GM12874 (cell line): Measurements from ENCODE around the gene ADAT2.

Experiments used
- TF ChIP-seq, protein P1 (sequence below): IDR thresholded peaks from 2 replicates; pipeline ENCODE4 v1.5.1; 2011; ENCODE audit warnings: low read depth, mild to moderate bottlenecking, control low read depth, low read length, moderate library complexity; ENCODE audit not compliant: insufficient read depth

Gene ADAT2

DNA sequence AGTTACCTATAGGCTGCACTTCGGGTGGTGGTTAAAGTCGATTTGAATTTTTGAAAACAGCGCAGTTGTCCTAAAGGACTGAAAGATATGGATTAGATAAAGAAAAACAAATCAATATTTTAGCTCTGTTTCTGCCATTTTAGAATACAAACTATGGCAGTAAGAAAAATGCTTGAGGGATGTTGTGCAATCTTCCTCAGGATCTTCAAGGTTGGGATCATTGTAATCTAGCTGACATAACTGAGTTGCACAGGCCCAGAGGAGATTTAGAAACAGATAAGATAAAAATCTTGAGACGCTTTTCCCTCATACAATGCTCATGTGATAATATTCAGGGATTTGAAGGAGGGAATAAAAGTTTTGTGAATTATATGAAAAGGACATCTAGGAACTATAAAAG, 1.0 kb upstream of the ADAT2 start:
- TF ChIP-seq, protein P1, sequence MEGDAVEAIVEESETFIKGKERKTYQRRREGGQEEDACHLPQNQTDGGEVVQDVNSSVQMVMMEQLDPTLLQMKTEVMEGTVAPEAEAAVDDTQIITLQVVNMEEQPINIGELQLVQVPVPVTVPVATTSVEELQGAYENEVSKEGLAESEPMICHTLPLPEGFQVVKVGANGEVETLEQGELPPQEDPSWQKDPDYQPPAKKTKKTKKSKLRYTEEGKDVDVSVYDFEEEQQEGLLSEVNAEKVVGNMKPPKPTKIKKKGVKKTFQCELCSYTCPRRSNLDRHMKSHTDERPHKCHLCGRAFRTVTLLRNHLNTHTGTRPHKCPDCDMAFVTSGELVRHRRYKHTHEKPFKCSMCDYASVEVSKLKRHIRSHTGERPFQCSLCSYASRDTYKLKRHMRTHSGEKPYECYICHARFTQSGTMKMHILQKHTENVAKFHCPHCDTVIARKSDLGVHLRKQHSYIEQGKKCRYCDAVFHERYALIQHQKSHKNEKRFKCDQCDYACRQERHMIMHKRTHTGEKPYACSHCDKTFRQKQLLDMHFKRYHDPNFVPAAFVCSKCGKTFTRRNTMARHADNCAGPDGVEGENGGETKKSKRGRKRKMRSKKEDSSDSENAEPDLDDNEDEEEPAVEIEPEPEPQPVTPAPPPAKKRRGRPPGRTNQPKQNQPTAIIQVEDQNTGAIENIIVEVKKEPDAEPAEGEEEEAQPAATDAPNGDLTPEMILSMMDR: no peak

DNA sequence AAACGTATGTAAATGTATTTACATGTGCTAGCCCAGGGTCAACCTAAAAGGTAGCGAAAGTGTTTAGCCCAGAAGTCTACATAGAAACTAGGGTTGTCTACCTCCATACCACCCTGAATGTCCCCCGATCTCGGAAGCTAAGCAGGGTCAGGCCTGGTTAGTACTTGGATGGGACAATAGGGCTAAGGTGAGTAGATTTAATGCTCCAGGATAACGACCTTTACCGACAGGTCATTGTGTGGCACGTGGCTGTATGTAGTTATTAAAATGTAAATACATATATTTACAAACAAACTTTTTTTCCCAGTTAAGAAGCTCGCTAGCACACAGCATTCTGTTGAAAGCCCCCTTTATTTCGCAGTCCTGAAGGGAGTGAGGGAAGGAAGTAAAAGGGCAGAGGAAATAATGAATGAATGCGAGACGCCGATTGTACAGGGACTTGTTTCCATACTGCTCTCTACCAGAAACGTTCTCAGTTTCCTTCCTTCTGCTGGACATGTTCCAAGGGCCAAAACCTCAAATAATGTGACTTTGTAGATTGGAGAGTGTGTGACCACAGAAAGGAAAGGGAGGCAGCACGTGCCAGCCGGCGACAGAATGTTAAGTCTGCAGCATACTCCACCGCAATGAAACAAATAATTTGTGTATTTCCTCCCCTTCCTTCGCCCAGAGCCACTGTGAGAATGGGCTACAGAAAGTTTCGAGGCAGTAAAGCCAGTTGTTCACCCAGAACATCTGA, 612 bp downstream of the ADAT2 start:
- TF ChIP-seq, protein P1: no peak

DNA sequence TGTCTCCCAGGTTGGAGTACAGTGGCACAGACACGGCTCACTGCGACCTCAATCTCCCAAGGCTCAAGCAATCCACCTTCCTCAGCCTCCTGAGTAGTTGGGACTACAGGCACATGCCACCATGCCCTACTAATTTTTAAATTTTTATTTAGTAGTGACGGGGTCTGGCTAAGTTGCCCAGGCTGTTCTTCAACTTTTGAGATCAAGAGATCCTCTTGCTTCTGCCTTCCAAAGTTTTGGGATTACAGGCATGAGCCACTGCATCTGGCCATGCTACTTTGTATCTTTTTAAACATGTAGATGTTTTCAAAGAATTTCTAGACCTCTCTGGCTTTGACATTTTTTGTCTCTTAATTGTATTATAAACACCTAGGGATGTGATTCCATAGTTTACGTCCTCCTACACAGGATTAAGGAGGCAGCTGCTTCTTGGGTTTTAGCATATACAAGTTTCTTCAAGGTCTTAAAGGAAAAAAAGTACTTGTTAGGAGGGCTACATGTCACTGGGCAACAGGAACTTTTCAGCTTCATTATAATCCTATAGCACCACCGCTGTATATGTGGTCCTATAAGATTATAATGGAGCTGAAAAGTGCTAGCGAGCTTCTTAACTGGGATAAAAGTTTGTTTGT, 1.3 kb downstream of the ADAT2 start:
- TF ChIP-seq, protein P1: no peak

DNA sequence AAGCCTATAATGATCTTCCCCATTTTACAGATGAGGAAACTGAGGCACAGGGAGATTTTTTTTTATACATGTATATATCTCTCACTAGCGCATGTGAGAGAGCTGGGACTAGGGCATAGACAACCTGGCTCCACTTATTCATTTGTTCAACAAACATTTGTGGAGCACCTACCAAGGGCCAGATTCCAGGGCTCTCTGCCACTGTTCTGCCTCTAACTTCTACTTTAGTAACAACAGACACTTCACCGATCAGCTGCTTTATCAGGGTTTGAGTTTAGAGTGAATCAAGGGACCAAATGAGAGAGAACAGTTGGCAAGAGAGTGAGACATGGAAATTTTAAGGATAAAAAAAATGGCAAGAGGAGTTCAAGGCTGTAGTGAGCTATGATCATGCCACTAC, 7.4 kb downstream of the ADAT2 start:
- TF ChIP-seq, protein P1: no peak

DNA sequence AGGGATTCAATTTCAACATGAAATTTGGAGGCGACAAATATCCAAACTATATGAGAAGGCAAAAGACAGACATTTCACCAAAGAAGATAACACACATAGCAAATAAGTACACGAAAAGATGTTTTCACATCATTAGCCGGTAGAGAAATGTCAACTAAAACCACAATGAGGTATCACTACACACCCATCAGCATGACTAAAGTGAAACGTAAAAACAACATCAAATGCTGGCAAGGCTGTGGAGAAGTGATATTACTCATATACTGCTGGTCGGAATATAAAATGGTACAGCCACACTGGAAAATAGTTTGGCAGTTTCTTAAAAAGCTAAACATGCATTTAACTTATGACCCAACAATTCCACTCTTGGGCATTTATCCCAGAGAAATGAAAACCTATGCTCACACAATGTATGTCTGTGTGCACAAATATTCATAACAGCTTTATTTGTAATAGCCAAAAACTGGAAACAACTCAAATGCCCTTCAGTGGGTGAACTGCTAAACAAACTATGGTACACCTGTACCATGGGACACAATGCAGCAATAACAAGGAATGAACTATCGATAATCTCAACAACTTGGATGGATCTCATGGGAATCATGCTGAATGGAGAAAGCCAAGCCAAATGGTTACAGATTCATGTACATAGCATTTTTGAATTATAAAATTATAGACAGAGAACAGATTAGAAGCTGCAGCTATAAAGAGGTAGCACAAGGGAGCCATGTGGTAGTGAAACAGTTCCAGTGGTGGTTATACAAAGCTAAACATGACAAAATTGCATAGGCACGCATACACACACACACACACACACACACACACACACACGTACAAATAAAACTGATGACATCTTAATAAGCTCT, 8.6 kb downstream of the ADAT2 start:
- TF ChIP-seq, protein P1: no peak

DNA sequence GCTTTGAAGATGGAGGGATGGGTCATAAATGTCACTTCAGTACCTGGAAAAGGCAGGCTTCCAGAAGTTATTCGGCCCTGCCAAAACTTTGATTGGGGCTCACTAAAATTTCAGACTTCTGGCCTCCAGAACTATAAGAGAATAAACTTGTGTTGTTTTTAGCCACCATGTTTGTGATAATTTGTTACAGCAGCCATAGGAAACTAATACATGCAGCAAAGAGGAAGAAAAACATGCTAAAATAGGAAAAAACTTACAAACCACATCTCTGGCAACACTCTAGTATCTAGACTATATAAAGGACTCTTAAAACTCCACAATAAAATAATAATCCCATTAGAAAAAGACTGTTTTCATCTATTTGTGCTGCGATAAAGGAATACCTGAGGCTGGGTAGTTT, 9.5 kb downstream of the ADAT2 start:
- TF ChIP-seq, protein P1: no peak

DNA sequence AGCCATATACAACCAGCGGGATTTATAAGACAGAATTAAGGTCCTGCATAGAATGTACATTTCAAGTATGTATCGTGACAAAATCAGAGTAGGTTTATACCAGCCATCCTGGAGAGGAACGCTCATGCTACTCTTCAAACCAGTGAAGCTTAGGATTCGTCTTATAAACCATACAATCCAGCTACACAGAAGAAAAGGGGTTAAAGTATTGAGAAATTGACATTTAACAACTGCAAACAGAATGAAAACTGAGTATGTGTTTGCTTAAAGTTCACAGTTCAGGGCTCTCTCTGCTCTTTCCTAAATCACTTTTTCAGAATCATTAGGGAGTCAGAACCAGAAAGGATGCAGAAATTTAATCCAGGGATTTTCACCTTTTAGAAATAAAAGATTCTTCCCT, 17.9 kb downstream of the ADAT2 start:
- TF ChIP-seq, protein P1: no peak
